Esophagus (tissue), 2 donors: ENCODE data around the gene COA6. TPM values are rescaled to one million over a fixed set of nuclear protein-coding genes. Genes with fewer than 3 reads are reported as not detected.
"Not testable (repeated sequence)": the region's sequence is repeated elsewhere in the genome, so short reads cannot be mapped to it uniquely, and the experiment has no call there.

Source experiments
- H3K27ac ChIP-seq, 2 donors: one replicate each; pipeline ENCODE4 v1.5.1; 2013; ENCODE audit warnings: low read depth in 2 of 2, mild to moderate bottlenecking in 2 of 2, inconsistent platforms in 1 of 2, low read length in 1 of 2, moderate library complexity in 1 of 2
- H3K27me3 ChIP-seq, 2 donors: one replicate each; pipeline ENCODE4 v1.6.1; 2013; ENCODE audit warnings: low read length in 2 of 2, control low read depth in 1 of 2, mild to moderate bottlenecking in 1 of 2; ENCODE audit not compliant: insufficient read depth in 2 of 2, control insufficient read depth in 1 of 2
- H3K36me3 ChIP-seq, 2 donors: one replicate each; pipeline ENCODE4 v1.6.1; 2013; ENCODE audit warnings: low read length in 1 of 2; ENCODE audit not compliant: control insufficient read depth in 2 of 2, insufficient read depth in 2 of 2
- H3K4me1 ChIP-seq, 2 donors: one replicate each; pipeline ENCODE4 v1.6.1; 2013; ENCODE audit warnings: low read length in 1 of 2; ENCODE audit not compliant: control insufficient read depth in 2 of 2, insufficient read depth in 2 of 2
- H3K4me3 ChIP-seq, 2 donors: one replicate each; pipeline ENCODE4 v1.5.1; 2013; ENCODE audit warnings: low read length in 2 of 2, mild to moderate bottlenecking in 2 of 2, low read depth in 1 of 2, moderate library complexity in 1 of 2
- H3K9me3 ChIP-seq, 2 donors: one replicate each; pipeline ENCODE4 v1.6.1; 2013; ENCODE audit warnings: mild to moderate bottlenecking in 2 of 2, low read depth in 1 of 2, low read length in 1 of 2, moderate library complexity in 1 of 2; ENCODE audit not compliant: control insufficient read depth in 2 of 2, insufficient read depth in 1 of 2
- WGBS, 2 donors: extraction: QIAGEN DNeasy Blood & Tissue Kit; methylation state at CpG; one replicate each; pipeline ENCODE4 v1.1.7; 2013; 5-methylcytosine and 5-hydroxymethylcytosine counted together
- polyA plus RNA-seq, 2 donors: library from polyadenylated mRNA; stranded (reverse); fragments of 200-250 nt; gene quantifications; one replicate each; pipeline ENCODE4 v1.2.3, GENCODE V29; 2013
- donor health status: healthy with polysubstance abuse.
- donor health status: Bipolar disorder and iron deficiency.

Gene COA6
- polyA plus RNA-seq, 2 donors = 52.2 to 67.7 TPM

DNA sequence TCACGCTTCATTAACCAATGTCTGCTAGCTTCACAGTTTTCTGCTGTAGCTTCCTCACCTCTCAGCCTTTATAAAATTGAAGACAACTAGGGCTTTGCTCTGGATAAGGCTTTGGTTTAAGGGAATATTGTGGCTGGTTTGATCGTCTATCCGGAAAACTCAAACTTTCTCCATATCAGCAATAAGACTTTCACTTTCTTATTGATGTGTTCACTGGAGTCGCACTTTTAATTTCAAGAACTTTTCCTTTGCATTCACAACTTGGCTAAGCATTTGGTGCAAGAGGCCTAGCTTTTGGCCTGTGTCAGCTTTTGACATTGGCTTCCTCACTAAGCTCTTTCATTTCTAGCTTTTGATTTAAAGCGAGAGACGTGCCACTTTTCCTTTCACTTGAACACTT lies 12.9 kb downstream of the COA6 start:
- no peaks in the 10 kb centered on the region for H3K27me3 ChIP-seq
- no peaks in the 10 kb centered on the region for H3K4me1 ChIP-seq
- no peak overlapping the region for H3K4me3 ChIP-seq
- H3K36me3 ChIP-seq = peaks cover 0 to 2% of the 10 kb centered on the region in 2 donors
- WGBS, 2 donors = 90 to 91% methylated on average over 6 of the region's 6 CpGs
- no peak overlapping the region for H3K27ac ChIP-seq
- no peaks in the 10 kb centered on the region for H3K9me3 ChIP-seq

DNA sequence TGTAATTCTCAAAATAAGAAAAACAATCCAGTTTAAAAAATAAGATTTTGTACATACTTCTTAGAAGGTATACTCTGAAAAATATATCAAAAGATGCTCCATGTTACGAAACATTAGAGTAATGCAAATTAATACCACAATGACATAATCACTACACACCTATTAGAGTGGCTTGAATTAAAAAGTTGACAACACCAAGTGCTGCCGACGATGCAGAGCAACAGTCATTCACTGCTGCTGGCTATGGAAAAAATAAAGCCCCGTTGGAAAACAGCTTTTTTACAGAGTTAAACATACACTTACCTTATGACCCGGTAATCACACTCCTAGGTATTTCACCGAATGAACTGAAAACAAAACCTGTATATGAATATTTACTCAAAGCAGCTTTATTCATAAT lies 14.8 kb downstream of the COA6 start:
- WGBS, 2 donors = 85 to 86% methylated on average over 6 of the region's 6 CpGs
- Histone ChIP-seq H3K4me1 (no peaks in the 10 kb centered on the region), H3K36me3 (peaks cover 0 to 5% of the 10 kb centered on the region in 2 donors), H3K4me3 (no peak overlapping the region), H3K27ac (no peak overlapping the region), H3K9me3 (no peaks in the 10 kb centered on the region), H3K27me3 (no peaks in the 10 kb centered on the region)

DNA sequence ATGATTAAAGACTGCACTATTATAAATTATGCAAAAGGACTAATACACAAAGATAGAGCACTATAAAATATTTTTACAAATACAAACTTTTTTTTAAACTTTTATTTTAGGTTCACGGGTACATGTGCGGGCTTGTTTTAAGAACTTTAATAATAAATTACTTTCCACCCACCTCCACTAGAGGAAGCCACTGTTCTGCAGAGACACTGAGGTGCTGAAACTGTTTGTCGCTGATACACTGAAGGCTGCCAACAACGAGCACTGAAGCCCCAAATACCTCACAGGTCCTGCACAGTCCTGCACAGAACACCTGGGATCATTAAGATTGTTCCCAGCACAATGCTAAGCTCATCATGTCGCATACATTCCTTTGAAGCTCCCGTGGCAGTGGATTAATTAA lies 19.9 kb downstream of the COA6 start:
- no peak overlapping the region for H3K27ac ChIP-seq
- WGBS, 2 donors = 74 to 78% methylated on average over 6 of the region's 6 CpGs
- no peaks in the 10 kb centered on the region for H3K27me3 ChIP-seq
- no peak overlapping the region for H3K4me3 ChIP-seq
- H3K4me1 ChIP-seq = no peaks in the 10 kb centered on the region
- H3K9me3 ChIP-seq = no peaks in the 10 kb centered on the region
- H3K36me3 ChIP-seq = peaks cover 2 to 15% of the 10 kb centered on the region in 2 donors

DNA sequence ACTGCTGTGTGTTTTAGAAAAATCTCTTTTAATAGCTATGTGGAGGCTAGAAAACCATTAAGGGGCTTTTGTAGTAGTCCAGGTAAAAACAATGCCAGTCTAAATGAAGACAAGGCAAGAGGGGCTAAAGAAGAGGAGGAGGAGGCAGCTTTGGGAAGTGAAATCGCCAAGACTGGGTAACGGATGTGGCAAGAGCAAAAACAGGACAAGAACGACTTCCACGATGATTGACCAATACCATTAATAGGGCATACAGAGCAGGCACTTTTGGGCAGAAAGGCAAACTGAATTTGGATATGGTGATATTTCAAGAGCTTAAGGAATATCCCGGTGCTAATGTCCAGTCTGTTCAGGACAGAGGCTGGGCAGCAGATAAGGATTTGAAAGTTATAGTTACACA lies 22.0 kb downstream of the COA6 start:
- H3K4me1 ChIP-seq = no peaks in the 10 kb centered on the region
- no peak overlapping the region for H3K27ac ChIP-seq
- WGBS, 2 donors = 84 to 90% methylated on average over 5 of the region's 5 CpGs
- H3K27me3 ChIP-seq = no peaks in the 10 kb centered on the region
- no peak overlapping the region for H3K4me3 ChIP-seq
- no peaks in the 10 kb centered on the region for H3K9me3 ChIP-seq
- H3K36me3 ChIP-seq = peaks cover 2 to 13% of the 10 kb centered on the region in 2 donors

DNA sequence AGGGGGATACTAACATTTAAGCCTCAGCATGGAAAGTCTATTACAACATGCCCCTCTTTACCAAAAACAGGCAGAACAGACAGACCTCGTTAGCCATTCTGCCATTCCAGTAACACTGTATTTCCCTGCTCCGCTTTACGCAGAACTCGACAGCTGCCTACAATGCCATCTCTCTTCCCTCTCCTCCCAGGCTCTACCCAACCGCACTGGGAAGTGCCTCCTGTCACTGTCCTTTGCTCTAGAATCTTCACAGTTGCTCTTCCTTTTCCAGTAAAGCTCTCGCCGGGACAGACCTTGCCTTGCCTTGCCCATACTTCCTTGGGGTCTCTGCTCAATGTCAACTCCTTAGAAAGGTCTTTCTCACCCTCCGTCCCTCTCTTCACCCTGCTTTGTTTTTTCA lies 22.8 kb downstream of the COA6 start:
- Histone ChIP-seq H3K27ac (no peak overlapping the region), H3K4me1 (no peaks in the 10 kb centered on the region), H3K4me3 (no peak overlapping the region), H3K9me3 (no peaks in the 10 kb centered on the region), H3K27me3 (no peaks in the 10 kb centered on the region), H3K36me3 (peaks cover 2 to 13% of the 10 kb centered on the region in 2 donors)
- 93 to 95% methylated on average over 8 of the region's 8 CpGs for WGBS, 2 donors

DNA sequence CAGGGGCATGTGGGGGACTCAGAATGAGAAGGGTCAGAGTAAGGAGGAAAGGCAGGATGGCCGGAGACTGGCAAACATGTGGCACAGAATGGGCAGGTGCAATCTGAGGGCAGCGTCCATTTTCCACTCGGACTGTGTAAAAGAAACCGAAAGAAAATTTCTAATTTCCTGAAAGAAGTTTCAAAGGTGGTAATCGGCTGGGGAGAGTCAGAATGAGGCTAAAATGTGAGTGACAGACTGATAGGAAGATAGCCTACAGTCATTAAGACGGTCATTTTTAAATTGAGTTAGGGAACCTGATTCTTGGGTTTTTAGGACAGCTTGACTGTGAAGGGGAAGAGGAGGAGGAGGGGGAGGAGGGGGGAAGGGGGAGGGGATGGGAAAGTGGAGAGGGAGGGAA lies 23.6 kb downstream of the COA6 start:
- no peaks in the 10 kb centered on the region for H3K27me3 ChIP-seq
- H3K36me3 ChIP-seq = peaks cover 2 to 11% of the 10 kb centered on the region in 2 donors
- H3K9me3 ChIP-seq = no peaks in the 10 kb centered on the region
- H3K4me3 ChIP-seq = no peak overlapping the region
- H3K4me1 ChIP-seq = no peaks in the 10 kb centered on the region
- WGBS, 2 donors = 85 to 90% methylated on average over 6 of the region's 6 CpGs
- no peak overlapping the region for H3K27ac ChIP-seq

DNA sequence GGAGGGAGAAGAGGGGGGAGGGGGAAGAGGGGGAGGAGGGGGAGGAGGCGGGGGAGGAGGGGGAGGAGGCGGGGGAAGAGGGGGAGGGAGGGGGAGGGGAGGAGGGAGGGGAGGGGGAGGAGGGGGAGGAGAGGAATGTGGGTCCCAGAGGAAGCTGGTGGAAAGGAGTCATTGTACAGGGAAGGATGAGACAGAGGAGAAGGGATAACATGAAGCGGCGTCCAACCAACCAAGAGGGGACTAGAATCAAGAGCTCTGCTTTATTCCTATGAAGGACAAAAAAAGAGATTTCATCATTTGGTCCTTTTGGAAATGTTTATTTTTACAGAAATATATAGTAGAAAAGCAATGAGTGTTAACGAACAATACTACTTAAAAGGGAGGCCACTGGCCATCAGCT lies 24.5 kb downstream of the COA6 start:
- Histone ChIP-seq H3K4me3 (no peak overlapping the region), H3K4me1 (no peaks in the 10 kb centered on the region), H3K27ac (no peak overlapping the region), H3K9me3 (no peaks in the 10 kb centered on the region), H3K27me3 (no peaks in the 10 kb centered on the region), H3K36me3 (peaks cover 2 to 11% of the 10 kb centered on the region in 2 donors)
- 67 to 81% methylated on average over 3 of the region's 5 CpGs for WGBS, 2 donors

DNA sequence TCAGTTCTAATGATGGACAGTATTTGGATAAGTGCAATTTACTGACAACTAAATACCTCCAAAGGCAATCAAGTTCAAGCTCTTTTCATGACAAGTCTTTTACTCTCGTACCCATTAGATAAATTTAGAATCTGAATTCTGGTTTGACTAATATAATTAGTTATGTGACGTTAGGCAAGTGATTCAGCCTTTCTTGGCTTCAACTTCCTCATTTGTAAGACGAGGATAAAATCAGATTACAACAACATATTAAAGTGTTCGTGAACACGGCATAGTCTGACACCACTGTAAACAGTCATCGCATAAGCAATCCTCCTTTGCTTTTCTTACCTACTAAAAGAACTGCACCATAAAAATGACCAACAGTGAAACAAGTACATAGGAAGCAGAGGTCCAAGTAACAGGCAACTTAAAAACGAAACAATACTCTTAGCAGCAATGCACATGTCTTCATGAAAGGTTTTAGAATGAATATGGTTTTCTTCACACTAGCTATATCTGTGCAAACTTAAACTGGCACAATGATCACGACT lies 25.7 kb downstream of the COA6 start:
- no peaks in the 10 kb centered on the region for H3K4me1 ChIP-seq
- no peak overlapping the region for H3K27ac ChIP-seq
- no peaks in the 10 kb centered on the region for H3K9me3 ChIP-seq
- H3K27me3 ChIP-seq = no peaks in the 10 kb centered on the region
- H3K4me3 ChIP-seq = peak overlapping the region in 1 of 2 donors; percentile 15
- H3K36me3 ChIP-seq = peaks cover 2 to 6% of the 10 kb centered on the region in 2 donors
- WGBS, 2 donors = 46 to 50% methylated on average over 8 of the region's 8 CpGs

DNA sequence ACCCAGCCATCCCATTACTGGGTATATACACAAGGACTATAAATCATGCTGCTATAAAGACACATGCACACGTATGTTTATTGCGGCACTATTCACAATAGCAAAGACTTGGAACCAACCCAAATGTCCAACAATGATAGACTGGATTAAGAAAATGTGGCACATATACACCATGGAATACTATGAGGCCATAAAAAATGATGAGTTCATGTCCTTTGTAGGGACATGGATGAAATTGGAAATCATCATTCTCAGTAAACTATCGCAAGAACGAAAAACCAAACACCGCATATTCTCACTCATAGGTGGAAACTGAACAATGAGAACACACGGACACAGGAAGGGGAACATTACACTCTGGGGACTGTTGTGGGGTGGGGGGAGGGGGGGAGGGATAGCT lies 26.3 kb downstream of the COA6 start:
- not testable (repeated sequence) for H3K27ac ChIP-seq, H3K36me3 ChIP-seq
- WGBS, 2 donors = 92 to 94% methylated on average over 6 of the region's 6 CpGs

DNA sequence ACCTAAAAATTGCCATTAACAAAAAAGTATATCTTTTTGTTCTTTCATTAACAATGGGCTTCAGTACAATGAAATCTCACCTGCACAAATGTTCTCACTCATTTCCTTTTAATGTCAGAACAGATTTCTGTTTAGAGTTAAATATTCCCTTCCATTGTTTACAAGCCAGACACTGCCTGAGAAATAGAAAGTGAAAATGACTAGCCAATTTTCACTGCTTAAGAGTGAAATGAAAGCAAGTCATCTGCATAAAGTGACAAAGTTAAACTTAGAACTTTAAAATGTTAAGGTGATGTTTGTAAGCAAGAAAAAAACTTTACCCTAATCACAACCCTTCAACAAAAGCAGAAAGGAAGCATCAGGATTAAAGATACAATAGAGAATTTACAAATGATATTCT lies 27.5 kb downstream of the COA6 start:
- Histone ChIP-seq H3K36me3 (peaks cover 2 to 3% of the 10 kb centered on the region in 2 donors), H3K27me3 (no peaks in the 10 kb centered on the region), H3K4me3 (no peak overlapping the region), H3K9me3 (no peaks in the 10 kb centered on the region), H3K4me1 (no peaks in the 10 kb centered on the region), H3K27ac (no peak overlapping the region)

More for the DNA sequence above, 26.3 kb downstream of the COA6 start:
- H3K9me3 ChIP-seq, H3K4me3 ChIP-seq, H3K27me3 ChIP-seq, H3K4me1 ChIP-seq: not testable (repeated sequence)
